Loucy (cell line): Measurements from ENCODE around the gene TXNRD1.

Source experiments
- EZH2phosphoT487 ChIP-seq: fragments of 200-600 bp; IDR thresholded peaks from 2 replicates; pipeline ENCODE4 v1.6.1; 2018; ENCODE audit warnings: antibody characterized with exemption, mild to moderate bottlenecking, moderate library complexity, borderline replicate concordance
- TF ChIP-seq, protein P1 (sequence below): fragments of 200-600 bp; sonication (generic); conservative IDR thresholded peaks from 2 replicates; pipeline ENCODE4 v1.5.1; 2014; ENCODE audit warnings: mild to moderate bottlenecking, antibody characterized with exemption, low read length

DNA sequence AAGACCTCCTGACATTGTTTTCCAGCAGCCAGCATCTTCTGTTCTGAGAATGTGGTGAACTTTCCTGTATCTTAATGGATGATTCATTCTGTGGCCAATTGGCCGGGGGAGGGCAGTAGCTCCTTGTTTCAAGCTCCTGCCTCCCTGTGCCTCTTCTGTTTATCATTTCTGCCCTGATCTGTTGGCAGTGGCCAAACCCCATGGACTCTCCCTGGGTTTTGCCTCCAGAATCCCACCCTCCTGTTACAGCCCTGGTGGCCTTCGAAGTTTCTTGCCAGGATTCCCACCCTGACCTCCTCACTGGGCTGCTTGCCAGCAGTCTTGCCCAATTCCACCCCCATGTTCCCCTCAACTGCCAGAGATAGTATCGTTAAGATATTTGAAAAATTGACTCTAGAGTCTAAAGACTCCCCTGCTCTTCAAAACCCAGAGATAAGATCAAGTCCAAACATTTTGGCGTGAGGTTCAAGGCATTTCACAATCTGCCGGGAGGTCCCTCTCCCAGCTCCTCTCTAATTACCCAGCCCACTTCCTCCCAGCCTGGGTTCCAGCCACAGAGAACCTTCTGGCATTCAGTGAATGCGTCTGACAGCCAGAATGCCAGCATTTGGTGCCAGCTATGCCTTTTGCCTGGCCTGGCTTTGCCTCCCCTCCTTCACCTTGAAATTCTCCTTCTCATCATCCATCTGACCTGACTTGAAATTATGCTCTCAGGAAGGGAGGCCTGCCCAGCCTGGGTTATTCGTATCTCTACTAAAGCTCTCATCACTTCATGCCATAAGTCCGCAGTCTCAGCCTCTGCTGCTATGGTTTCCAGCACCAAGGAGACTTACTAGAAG lies 37.7 kb upstream of the TXNRD1 start:
- TF ChIP-seq, protein P1, sequence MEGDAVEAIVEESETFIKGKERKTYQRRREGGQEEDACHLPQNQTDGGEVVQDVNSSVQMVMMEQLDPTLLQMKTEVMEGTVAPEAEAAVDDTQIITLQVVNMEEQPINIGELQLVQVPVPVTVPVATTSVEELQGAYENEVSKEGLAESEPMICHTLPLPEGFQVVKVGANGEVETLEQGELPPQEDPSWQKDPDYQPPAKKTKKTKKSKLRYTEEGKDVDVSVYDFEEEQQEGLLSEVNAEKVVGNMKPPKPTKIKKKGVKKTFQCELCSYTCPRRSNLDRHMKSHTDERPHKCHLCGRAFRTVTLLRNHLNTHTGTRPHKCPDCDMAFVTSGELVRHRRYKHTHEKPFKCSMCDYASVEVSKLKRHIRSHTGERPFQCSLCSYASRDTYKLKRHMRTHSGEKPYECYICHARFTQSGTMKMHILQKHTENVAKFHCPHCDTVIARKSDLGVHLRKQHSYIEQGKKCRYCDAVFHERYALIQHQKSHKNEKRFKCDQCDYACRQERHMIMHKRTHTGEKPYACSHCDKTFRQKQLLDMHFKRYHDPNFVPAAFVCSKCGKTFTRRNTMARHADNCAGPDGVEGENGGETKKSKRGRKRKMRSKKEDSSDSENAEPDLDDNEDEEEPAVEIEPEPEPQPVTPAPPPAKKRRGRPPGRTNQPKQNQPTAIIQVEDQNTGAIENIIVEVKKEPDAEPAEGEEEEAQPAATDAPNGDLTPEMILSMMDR: no peak; the same call in 1 of the 2 replicates
- TF ChIP-seq EZH2phosphoT487: no peak
